NCI-H446 treated with DMSO at 0.1 percent for 48 hours (cell line): ENCODE results near the gene KDM4B.
"Not testable (repeated sequence)": the region's sequence is repeated elsewhere in the genome, so short reads cannot be mapped to it uniquely, and the experiment has no call there.

Experiments used
- DNase-seq: peaks from one replicate; lab custom pipeline; 2025; lab: John Stamatoyannopoulos, UW

Gene KDM4B

DNA sequence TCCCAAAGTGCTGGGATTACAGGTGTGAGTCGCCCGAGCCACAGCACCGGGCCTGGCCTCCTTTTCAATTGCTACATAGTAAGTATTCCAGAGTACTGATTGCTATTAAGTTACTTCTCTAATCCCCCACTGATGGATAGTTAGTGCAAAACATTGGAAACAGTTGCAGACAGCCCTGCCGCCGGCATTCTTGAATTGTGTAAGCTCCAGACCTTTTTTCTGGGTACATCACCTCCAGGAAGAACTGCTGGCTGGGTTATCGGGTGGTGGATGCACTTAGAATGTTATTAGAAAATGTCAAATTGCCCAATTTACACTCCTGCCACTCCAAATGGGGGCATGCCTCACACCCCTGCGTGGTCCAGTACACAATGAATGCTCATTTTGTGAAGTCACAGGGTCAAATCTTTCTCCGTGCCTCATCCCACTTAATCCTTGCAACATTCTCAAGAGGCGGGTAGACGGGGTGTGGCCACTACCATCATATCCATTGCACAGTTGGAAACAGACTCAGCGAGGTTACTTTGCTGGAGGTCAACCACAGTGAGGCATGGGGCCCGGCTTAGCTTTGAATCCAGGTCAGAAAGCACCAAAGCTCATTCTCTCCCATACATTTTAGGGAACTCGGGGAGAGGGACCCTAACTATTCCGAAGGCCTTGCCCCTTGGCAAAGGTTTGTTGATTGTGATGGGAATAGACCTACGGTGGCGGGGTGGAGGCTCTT is 1.0 kb upstream of the KDM4B start:
- DNase-seq: no peak

DNA sequence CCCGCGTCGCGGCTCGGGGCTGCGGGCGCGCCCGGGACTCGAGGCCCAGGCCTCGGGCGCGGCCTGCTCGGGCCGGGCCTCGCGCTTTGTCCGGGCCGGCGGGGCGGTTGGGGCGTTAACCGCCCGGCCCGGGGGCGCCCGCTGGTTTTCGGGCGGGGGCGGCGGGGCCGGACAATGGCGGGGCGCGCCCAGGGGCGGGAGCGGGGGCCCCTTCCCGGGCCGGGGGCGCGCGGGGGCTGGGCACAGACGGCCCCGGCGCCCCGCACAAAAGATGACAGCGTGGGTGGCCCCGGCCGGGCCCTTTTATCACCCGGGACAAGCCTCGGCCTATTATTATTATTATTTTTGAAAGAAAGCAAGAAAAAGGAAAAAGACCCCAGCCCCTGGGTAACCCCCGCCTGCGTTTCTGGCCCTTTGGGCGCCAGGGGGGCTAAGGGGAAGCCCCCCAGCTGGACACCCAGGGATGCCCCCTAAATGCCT is 419 bp downstream of the KDM4B start:
- DNase-seq: no peak

DNA sequence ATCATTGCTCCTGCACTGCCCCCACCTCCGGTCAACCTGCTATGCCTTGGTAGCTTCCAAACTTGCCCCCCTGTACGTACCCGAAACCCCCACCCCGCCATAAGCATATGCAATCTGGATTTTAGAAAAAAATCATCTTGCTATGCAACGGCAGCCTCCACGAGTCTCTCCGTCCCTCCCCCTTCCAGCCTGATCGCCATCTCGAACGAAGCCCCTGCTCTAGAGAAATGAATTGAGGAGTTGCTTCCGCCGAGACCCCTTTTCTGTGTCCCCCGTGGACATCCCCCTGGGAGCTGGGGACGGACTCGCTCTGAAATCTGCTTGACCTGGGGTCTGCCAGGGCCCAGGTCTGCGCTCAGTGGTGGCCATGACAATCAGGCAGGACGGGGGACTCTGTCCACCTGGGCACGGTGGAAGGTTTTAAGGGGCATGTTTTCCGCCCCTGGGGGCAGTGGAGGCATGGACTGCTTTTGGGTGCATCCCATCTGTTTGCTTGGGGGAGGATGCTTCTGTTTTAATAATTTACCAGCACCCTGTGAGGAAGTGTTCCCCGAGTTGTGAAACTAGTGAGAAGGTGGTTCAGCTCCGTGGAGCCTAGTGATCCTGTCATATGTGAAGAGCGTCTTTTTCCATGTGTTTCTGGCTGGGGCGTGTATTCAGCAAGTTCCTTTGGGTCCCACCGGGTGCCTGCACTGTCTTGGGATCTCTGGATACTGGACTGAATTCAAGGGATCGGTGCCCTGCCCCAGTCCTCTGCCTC is 1.0 kb downstream of the KDM4B start:
- no peak for DNase-seq

DNA sequence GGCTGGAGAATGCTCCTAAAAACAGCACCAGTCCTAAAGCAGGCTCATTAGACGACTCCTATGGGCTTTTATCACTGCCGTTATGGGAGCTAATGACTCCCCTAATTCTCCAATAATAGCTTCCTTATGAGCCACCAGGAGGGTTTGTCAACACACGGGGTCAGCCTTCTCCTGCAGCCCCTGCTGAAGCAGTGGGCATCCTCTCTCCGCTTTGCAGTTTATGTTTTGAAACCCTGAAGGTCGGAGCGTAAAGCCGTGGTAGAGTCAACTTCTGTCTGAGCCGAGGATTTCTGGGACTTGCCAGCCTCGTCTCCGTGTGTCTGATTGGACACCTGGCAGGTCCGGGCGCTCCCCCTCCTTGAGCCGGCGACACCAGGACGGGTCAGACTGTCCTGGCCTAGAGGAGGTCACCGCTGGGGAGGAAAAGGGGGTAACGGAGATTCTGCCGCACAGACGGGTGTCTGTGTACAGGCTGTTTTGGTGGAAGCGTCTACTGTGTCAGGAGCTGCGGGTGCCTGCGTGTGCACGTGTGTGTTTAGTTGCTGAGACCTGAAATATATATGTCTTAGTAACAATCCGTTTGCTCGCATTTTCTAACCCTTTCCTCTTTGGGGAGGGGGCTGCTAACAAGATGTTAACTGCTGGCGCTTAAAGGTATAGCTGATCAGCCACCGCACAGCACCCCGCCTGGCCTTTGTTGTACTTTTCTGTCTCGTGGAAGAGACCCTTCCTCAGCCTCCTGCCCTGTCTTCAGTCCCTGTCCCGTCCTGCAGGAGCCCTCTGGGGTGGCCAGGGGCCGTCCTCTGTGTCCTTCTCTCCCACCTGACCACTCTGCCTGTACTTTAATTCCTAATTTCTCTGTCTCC is 1.9 kb downstream of the KDM4B start:
- no peak for DNase-seq

DNA sequence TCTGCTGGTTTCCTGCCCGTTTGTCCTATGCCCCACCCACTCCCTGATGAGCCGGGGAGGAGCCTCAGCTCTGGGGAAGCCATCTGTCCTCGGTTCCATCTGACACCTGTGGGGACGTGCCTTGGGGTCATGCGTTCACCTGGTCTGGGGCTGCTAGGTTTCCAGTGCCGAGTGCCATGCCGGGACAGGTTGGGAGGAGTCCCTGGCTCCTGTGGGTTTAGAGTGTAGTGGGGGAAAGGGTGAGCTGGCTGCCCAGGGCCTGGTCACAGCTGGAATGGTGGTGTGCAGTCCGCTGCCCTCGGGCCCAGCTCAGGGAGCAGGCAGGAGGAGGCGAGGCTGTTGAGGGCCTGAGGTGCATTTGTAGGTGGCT is 2.5 kb downstream of the KDM4B start:
- DNase-seq: no peak

DNA sequence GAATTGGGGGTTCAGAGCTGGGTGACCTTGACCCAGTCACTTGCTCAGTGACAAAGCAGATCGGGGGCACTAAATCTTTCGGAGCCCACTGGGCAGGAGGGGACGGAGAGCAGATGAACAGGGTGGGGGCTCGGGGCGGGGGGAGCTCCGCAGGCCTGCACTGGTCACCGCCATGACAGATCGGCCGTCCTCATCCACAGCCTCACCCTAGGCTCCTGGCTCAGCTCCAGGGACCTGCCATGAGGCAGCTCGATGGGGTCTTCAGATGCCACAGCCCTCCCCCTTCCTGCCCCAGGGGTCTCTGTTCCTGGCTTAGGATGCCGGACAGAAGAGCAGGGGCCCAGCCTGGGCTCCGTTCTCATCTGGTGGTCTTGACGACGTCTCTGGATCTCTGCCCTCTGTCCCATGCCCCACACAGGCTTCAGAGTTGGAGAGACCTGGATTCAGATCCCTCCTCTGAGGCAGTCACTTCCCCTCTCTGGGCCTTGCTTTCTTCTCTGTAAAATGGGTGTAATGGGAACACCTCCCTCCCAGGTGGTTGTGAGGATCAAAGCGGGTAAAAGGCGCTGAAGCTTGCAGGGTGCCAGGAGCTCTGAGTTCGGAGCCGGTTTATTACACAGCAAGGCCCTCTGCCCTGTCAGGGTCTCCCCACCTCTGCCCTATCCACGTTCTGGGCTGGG is 3.0 kb downstream of the KDM4B start:
- no peak for DNase-seq

DNA sequence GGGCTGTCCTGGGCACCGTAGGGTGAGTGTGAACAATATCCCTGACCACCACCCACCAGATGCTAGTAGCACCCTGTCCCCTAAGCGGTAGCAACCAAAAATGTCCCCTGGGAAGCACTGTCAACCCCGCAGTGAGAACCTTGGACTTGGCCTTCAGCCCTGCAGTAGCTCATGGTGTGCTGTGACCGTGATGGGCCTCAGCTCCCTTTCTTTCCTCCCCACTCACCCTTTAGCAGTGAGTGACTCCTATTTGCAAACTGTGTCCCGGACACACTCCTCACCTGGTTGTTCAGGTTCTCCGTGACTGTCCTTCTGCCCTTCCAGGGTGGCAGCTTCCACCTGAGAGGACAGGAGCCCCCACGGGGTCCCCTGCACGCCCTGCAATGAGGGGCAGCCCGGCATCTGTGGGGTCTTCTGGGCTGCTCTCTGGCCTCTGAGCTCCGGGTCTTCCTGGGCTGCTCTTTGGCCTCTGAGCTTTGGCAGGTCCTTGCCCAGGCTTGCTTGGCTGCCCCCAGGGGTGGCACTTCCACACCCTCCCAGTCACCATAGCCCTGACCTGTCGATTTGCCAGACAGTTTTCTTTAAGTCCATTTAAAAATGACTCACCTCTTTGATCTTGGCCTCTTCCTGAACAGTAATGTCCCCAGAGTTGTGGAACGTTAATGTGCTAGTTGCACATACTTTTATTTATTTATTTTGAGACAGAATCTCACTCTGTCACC is 3.8 kb downstream of the KDM4B start:
- no peak for DNase-seq

DNA sequence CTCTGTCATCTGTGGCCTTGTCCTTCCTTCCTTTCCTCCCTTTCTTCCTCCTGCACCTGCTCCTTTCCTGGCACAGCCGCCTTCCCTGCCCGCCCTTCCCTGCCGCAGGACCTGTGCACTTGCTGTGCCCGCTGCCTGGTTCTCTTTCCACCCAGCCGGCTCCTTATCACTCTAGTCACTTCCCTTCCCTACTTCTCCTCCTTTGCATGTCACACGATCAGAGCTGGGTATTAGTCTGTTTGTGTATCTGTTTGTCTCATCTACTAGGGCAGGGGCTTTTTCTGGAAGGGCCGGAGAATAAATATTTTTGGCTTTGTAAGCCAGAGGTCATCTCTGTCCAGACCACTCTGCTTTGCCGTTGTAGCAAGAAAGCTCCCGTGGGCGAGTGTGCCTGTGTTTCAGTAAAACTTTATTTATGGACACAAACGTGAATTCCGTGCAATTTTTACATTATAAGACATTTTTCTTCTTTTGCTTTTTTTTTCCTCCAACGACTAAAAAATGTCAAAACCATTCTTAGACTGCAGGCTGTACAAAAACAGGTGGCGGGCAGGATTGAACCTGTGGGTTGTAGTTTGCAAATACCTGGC is 6.1 kb downstream of the KDM4B start:
- no peak for DNase-seq

DNA sequence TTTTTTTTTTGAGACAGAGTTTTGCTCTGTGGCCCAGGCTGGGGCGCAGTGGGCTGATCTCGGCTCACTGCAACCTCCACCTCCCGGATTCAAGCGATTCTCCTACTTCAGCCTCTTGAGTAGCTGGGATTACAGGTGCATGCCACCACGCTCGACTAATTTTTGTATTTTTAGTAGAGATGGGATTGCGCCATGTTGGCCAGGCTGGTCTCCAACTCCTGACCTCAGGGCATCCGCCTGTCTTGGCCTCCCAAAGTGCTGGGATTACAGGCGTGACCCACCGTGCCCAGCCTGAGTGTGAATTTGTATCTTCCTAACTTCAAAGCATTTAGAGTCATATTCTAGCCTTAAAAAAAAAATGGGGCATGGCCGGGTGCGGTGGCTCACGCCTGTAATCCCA is 6.7 kb downstream of the KDM4B start:
- not testable (repeated sequence) for DNase-seq

DNA sequence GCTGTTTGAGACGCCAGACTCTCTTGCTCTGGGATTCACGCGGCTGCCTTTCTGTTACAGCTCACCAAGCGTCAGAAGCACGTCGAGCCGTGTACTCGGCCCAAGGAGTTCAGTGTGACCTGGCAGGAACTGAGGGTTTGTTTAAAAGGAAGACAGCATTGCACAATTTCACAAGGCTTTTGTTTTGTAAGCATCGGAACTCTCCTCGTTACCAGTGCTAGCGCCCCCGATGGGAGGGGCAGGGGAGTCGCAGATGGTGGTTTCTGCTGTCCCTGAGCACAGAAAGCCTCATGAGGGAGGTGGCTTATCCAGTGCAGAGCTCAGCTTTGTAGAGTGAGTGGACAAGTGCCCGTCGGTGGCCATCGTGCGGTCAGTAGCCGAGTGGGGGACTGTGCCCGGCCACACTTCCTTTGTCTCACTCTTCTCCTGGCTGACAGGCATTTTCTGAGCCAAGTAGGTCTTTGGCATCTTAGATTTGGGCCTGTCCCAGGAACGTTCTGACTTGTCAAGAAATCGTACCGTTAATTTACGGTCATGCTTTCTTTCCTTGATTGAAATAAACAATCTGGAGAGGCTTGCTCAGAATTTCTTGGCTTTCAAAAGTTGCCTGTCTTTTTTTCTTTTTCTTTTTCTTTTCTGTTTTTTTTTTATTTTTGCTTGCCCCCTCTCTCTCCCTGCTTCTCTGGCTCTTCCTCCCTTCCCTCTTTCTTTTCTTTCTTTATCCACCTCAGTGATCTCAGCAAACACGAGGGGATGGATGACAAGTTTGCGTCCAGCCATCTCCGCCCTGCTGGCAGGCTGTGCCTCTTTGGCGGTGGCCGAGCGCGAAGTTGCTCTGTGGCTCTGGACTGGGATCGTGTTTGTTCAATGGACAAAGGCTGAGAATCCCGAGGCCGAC is 7.7 kb downstream of the KDM4B start:
- peak; percentile 49 for DNase-seq

DNA sequence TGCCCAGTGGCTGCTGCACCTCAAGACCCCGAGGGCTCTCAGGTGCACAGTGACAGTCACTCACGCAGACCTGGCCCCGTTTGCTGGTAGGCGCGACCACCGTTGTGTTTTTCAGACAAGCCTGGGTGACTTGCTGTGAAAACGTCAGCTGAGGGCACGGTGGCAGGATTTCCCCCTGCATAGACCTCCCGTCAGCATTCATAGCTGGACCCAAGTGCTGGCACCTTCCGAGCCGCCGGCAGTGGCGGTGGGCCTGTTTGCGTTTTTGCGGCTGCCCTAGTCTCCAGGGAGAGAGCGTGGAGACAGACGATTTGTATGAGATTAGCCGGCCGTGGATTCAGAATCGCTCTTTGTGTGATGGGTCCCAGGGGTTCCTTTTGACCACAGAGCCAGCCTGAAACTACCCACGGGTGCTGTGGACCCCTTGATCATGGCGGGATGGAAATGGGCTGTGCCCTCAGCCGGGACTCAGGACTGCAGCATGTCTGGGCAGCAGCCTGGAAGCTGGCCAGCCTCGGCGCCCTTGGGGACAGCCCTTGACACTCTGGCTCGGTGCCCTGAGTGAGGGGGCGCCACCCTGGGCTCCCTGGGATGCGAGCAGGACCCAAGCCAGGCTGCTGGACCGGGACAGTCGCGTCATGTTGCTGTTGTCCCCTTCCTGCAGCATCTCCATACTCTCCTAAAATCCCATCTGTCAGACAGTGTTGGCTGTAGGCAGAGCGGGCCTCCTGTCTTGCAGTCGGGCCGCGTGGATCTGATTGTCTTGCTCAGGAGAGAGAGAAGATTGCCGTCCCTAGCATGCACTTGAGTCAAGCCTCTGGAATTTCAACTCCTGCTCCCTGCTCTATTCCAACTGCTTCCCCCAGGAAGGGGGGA is 8.6 kb downstream of the KDM4B start:
- DNase-seq: peak; percentile 67

DNA sequence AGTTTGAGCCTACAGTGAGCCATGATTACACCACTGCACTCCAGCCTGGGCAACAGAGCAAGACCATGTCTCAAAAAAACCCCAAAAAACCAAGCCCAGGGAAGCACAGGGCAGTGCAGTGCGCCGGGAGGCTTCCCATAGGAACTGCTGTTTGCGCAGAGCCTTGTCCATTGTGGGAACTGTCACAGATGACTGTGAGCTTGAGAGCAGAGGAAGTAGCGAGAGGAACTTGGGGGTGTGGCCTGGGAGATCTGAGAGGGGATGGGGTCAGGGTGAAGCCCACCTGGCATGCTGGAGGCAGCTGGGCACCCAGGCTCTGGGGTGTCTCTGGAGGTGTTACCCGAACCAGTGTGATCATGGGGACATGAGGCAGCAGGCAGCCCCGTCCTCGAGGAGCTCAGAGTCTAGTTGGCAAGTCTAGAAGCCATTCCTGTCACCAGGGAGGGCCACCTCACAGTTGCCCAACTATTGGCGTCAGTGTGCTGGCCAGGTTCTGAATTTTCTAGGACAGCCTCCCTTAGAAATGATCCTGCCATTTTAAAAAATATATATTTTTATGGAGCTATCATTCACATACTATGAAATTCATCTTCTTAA is 10.4 kb downstream of the KDM4B start:
- no peak for DNase-seq

DNA sequence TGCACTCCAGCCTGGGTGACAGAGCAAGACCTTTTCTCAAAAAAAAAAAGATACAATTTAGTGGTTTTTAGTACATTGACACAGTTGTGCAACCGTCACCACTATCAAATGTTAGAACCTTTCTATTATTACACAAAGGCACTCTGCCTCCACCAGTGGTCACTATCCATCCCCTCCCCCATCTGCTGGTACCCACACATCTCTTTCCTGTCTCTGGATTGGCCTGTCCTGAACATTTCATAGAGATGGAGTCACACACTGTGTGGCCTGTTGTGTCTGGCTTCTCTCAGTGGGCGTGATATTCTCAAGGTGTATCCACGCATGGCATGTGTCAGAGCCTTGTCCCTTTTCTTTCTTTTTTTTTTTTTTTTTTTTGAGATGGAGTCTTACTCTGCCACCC is 11.2 kb downstream of the KDM4B start:
- no peak for DNase-seq

DNA sequence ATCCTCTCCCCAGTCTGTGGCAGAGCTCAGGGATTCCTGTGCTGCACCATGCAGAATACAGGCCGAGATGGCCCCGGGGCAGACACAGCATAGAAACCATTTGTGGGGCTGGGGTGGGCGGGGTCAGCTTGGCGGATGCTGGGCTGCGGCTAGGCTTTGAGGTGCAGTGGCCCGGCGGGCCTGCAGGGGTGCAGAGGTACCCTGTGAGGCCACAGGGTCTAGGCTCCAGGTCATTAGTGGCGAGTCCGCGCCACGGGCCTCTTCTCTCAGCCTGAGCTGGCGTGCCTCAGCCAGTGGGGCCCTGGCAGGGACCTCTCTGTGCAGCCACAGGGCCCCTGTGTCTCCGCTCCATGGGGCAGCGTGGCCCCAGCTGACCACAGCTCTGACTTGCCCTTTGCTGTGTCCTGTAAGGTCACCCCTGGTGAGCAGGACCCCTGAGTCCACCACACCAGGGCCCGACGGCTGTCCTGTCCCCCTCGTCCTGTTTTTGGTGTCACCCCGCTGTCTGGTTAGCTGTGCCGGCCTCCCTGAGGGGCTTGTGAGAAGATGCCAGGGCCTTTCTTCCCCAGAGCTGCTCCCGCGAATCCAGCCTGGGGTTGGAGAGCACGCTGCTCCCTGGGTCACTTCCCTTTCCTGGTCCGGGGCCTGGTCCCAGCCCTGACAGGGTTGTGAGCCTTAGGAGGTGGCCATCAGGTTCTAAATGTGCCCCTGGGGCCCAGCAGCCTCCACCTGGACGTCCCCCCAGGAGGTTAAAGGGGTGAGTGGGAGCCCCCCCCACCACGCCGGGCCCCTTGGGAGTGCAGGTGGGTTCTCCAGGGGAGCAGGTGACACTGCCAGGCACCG is 12.1 kb downstream of the KDM4B start:
- DNase-seq: no peak

DNA sequence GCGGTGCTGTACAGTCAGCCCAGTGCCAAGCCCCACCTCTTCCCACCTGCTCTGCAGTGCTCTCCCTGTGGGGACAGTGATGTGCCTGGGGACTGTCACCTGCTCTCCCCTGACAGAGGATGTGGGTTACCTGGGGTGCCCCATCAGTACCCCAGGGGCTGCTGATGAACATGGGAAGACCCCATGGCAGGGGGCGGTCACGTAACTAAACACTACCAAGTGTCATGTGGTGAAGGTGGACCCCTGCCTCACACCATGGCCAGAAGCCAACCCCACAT is 12.7 kb downstream of the KDM4B start:
- no peak for DNase-seq

DNA sequence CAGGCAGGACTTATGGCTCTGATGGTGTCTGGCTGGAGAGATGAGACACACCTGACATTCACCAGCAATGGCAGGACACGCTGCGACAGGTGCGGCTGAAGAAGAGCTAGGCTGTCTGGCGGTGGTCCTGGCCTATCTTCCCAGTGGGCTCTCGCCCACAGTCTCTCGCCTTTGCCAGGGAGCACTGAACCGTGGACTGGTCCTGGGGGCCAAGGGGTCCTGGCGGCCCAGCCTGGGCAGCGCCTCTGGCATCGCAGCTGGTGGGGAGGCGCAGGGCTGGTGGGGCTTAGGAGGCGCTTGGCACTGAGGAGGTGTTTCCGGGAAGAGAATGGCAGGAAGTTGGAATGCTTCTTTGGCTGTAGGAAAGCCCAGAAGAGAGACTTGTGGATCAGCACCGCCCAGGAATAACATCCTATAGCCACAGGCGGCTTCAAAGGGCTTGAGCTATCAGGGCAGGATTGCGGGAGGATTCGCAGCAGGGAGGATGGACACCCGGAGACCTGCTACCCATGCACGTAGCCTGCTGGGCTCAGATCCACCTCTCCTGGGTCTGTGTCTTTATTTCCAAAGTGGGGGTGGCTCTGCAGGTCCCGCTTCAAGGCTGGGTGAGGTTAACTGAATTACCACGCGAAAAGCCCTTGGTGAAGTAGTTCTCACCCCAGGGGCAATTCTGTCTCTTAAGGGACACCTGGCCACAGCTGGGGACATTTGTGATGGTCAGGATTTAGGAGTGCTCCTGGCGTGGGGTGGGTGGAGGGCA is 14.6 kb downstream of the KDM4B start:
- DNase-seq: no peak

DNA sequence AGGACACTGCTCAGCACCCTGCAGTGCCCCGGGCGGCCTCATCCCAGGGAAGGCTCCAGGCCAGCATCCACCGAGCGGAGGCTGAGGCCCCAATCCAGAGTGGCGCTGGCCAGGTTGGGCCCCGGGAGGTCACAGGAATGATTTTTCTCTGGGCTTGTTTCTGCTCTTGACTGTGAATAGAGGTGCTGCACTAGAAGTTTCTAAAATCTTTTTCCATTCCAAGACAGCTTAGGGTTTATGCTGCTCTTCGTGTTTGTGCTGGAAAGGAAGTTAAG is 15.1 kb downstream of the KDM4B start:
- DNase-seq: no peak
